Lower lobe of right lung (tissue), 2 donors: ENCODE measurements around the gene TMEM126A. TPM values are rescaled to one million over a fixed set of nuclear protein-coding genes. Genes with fewer than 3 reads are reported as not detected.
A peak's percentile ranks its signal among the peaks of the same experiment; 100 is the strongest.
"Not testable (repeated sequence)": the region's sequence is repeated elsewhere in the genome, so short reads cannot be mapped to it uniquely, and the experiment has no call there.

ENCODE experiments used
- ATAC-seq, 2 donors: fragments of 200-7000 bp; cut with Tn5 transposase; one replicate each; pipeline ENCODE4 v1.9.1; 2020 to 2022; ENCODE audit warnings: mild to moderate bottlenecking in 2 of 2, moderate library complexity in 2 of 2
- DNase-seq: peaks from one replicate; pipeline ENCODE4 v3.0.0-alpha.2; 2020
- H3K27ac ChIP-seq: fragments of 200-600 bp; one replicate; pipeline ENCODE4 v1.8.0; 2022
- H3K27me3 ChIP-seq: fragments of 200-600 bp; one replicate; pipeline ENCODE4 v1.8.0; 2022; ENCODE audit warnings: low read depth
- H3K36me3 ChIP-seq: fragments of 200-600 bp; one replicate; pipeline ENCODE4 v1.8.0; 2022; ENCODE audit warnings: mild to moderate bottlenecking
- H3K4me1 ChIP-seq: fragments of 200-600 bp; one replicate; pipeline ENCODE4 v1.8.0; 2022
- H3K4me3 ChIP-seq: fragments of 200-600 bp; one replicate; pipeline ENCODE4 v1.8.0; 2022; ENCODE audit warnings: mild to moderate bottlenecking
- H3K9me3 ChIP-seq: fragments of 200-600 bp; one replicate; pipeline ENCODE4 v1.8.0; 2022
- intact Hi-C: fragments of 100-400 bp; cut with DNase I; formaldehyde crosslinking; loops from one replicate; pipeline ENCODE4 v1.11.0; 2022
- total RNA-seq: library from RNA; stranded (reverse); fragmentation: NEBNext Ultra II Directional; extraction: Animal tissue kit (Norgen Biotek cat#: 25700); gene quantifications from one replicate; pipeline ENCODE4 v1.2.1, GENCODE V29; 2021
- TF ChIP-seq, protein P1 (sequence below): fragments of 200-600 bp; IDR thresholded peaks from one replicate; pipeline ENCODE4 v1.8.0; 2022; ENCODE audit warnings: antibody characterized with exemption, mild to moderate bottlenecking
- donor health status: DM: no; HTN: yes; CAD: no; lungs with severe emphysema.

TMEM126A gene
- total RNA-seq, 1 donor from 2014 or later, result 26.9 TPM

DNA sequence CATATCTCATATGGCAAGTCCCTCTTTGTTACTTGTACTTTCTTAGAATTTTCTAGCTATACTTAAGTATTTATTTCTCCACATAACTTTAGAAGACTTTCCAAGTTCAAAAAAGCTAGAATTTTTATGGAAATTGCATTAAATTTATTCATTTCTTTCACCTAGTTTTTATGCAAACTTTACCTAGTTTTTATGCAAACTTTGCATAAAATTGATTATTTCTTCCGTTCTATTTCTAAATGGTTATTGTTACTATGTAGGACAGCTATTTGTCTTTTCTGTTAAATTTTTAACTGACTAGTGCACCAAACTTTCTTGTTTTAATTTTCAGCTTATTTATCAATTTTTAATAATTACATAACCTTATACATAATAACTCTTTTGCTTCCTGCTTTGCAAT is 20.4 kb downstream of the TMEM126A start:
- TF ChIP-seq, protein P1, sequence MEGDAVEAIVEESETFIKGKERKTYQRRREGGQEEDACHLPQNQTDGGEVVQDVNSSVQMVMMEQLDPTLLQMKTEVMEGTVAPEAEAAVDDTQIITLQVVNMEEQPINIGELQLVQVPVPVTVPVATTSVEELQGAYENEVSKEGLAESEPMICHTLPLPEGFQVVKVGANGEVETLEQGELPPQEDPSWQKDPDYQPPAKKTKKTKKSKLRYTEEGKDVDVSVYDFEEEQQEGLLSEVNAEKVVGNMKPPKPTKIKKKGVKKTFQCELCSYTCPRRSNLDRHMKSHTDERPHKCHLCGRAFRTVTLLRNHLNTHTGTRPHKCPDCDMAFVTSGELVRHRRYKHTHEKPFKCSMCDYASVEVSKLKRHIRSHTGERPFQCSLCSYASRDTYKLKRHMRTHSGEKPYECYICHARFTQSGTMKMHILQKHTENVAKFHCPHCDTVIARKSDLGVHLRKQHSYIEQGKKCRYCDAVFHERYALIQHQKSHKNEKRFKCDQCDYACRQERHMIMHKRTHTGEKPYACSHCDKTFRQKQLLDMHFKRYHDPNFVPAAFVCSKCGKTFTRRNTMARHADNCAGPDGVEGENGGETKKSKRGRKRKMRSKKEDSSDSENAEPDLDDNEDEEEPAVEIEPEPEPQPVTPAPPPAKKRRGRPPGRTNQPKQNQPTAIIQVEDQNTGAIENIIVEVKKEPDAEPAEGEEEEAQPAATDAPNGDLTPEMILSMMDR, result no peak
- Histone ChIP-seq H3K4me3 (no peak overlapping the region), H3K9me3 (no peaks in the 10 kb centered on the region), H3K36me3 (no peaks in the 10 kb centered on the region), H3K27me3 (no peaks in the 10 kb centered on the region), H3K4me1 (peaks cover 6% of the 10 kb centered on the region), H3K27ac (no peak overlapping the region)
- ATAC-seq (no peak), DNase-seq (no peak)
- intact Hi-C loops, result no loop called here

DNA sequence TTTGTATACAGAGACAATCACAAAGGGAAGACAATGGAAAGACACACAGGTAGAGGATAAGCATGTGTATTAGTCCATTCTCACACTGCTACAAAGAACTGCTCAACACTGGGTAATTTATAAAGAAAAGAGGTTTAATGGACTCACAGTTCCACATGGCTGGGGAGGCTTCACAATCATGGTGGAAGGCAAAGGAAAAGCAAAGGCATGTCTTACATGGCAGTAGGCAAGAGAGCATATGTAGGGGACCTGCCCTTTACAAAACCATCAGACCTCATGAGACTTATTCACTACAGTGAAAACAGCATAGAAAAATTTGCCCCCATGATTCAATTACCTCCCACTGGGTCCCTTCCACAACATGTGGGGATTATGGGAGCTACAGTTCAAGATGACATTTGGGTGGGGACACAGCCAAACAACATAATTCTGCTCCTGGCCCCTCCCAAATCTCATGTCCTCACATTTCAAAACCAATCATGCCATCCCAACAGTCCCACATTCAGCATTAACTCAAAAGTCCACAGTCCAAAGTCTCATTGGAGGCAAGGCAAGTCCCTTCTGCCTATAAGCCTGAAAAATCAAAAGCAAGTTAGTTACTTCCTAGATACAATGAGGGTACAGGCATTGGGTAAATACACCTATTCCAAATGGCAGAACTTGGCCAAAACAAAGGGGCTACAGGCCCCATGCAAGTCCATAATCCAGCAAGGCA is 23.3 kb downstream of the TMEM126A start:
- DNase-seq, H3K4me3 ChIP-seq, ATAC-seq, intact Hi-C loops, H3K9me3 ChIP-seq, H3K4me1 ChIP-seq, H3K27ac ChIP-seq, H3K36me3 ChIP-seq, H3K27me3 ChIP-seq: not testable (repeated sequence)

DNA sequence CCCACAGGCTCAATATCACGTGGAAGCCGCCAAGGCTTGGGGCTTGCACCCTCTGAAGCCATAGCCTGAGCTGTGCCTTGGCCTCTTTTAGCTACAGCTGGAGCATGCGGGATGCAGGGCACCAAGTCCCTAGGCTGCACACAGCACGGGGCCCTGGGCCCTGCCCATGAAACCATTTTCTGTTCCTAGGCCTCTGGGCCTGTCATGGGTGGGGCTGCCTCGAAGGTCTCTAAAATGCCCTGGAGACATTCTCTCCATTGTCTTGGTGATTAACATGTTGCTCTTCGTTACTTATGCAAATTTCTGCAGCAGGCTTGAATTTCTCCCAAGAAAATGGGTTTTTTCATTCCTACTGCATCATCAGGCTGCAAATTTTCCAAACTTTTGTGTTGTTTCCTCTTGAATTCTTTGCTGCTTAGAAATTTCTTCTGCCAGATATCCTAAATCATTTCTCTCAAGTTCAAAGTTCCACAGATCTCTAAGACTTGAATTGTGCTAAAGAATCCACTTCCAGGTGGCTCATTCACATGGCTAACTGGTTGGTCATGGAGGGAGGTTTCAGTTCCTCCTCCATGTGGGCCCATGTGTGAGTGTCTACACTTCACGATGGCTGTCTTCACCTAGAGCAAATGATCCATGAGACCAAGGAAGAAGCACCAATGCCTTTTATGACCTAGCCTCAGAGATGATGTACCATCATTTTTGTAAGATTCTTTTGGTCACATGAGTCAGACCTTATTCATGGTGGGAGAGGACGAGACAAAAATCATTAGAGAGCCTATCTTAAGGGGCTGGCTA is 24.5 kb downstream of the TMEM126A start:
- H3K36me3 ChIP-seq, result no peaks in the 10 kb centered on the region
- no peak overlapping the region for H3K27ac ChIP-seq
- no peaks in the 10 kb centered on the region for H3K9me3 ChIP-seq
- intact Hi-C loops, result no loop called here
- no peak overlapping the region for H3K4me3 ChIP-seq
- H3K27me3 ChIP-seq, result no peaks in the 10 kb centered on the region
- ATAC-seq, result no peak
- H3K4me1 ChIP-seq, result no peaks in the 10 kb centered on the region
- peak; percentile 26 for DNase-seq
- TF ChIP-seq, protein P1, result no peak

DNA sequence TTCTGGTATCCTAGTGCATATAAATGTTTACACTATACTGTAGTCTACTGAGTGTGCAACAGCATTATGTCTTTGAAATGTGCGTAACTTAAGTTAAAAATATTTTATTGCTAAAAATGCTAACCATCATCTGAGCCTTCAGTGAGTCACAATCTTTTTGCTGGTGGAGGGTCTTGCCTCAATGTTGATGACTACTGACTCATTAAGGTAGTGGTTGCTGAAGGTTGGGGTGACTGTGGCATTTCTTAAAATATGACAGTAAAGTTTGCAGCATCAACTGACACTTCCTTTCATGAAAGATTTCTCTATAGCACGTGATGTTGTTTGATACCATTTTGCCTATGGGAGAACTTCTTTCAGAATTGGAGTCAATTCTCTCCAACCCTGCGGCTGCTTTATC is 25.6 kb downstream of the TMEM126A start:
- Histone ChIP-seq H3K9me3 (no peaks in the 10 kb centered on the region), H3K27me3 (no peaks in the 10 kb centered on the region), H3K36me3 (no peaks in the 10 kb centered on the region), H3K4me1 (no peaks in the 10 kb centered on the region), H3K4me3 (no peak overlapping the region), H3K27ac (no peak overlapping the region)
- intact Hi-C loops, result no loop called here
- TF ChIP-seq, protein P1, result no peak
- ATAC-seq, result no peak
- no peak for DNase-seq

DNA sequence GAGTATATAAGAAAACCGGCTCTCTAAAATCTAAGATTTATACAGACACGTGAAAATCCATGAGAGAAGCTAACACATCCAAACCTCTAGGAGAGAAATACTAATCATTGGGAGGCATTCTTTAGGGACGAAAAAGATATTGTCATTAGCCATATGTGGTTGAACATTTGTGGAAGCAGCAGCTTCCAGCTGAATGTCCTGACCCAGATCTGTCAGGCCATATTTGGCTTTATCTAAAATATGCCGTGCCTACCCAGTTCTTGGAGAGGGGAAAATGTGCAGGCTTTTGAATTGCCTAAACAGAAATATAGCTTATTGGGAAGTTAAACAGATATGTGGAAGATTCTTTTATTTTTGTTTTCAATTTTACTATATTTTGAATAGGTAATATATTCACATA is 31.8 kb downstream of the TMEM126A start:
- Histone ChIP-seq H3K4me3 (no peak overlapping the region), H3K9me3 (no peaks in the 10 kb centered on the region), H3K27ac (no peak overlapping the region), H3K36me3 (no peaks in the 10 kb centered on the region), H3K4me1 (peaks cover 8% of the 10 kb centered on the region), H3K27me3 (no peaks in the 10 kb centered on the region)
- intact Hi-C loops, result no loop called here
- DNase-seq (no peak), ATAC-seq (no peak)
- TF ChIP-seq, protein P1, result no peak

DNA sequence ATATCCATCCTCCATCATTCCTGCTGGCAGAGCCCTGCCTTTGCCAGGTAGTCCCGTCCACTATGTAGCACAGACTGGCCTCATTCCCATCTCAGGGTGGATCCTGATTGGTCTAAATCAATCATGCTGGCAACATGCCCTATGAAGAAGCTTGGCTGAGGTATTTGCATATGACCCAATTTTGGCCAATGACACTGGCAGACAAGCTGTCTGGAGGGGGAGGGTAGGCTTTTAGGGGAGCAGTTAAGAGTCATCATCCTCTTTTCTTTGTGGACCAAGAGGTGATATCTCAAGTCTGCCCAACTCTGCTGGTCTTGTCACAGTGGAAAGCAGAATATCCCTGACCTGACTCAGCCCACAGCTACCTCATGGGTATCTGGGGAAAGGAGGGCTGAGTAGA is 33.1 kb downstream of the TMEM126A start:
- Histone ChIP-seq H3K27me3 (no peaks in the 10 kb centered on the region), H3K9me3 (no peaks in the 10 kb centered on the region), H3K36me3 (no peaks in the 10 kb centered on the region), H3K4me3 (no peak overlapping the region), H3K4me1 (peaks cover 10% of the 10 kb centered on the region), H3K27ac (no peak overlapping the region)
- ATAC-seq, result no peak
- DNase-seq, result no peak
- intact Hi-C loops, result no loop called here
- TF ChIP-seq, protein P1, result no peak
